CD14-positive monocyte (primary cell): ENCODE measurements around the gene SCD. TPM values are rescaled to one million over a fixed set of nuclear protein-coding genes. Genes with fewer than 3 reads are reported as not detected.

Source experiments
- DNase-seq, 3 donors: peaks; one replicate each; pipeline ENCODE4 v3.0.0-alpha.2; 2011 to 2022
- H2AFZ ChIP-seq: 2 replicates; pipeline ENCODE4 v1.6.0; 2012; ENCODE audit warnings: mild to moderate bottlenecking, low read depth, low read length, inconsistent platforms; ENCODE audit not compliant: insufficient read depth, poor library complexity, severe bottlenecking
- H3K27ac ChIP-seq, 2 donors: 1 replicate in 1 of 2; 2 replicates in 1 of 2; pipeline ENCODE4 v1.5.1; 2012 to 2013; ENCODE audit warnings: low read length in 2 of 2, control low read depth in 1 of 2, inconsistent platforms in 1 of 2, low read depth in 1 of 2, mild to moderate bottlenecking in 1 of 2
- H3K27me3 ChIP-seq, 2 donors: one replicate each; pipeline versions ENCODE4 v1.6.0 to v1.6.1; 2011 to 2013; ENCODE audit warnings: low read length in 2 of 2; ENCODE audit not compliant: control insufficient read depth in 2 of 2, insufficient read depth in 2 of 2
- H3K36me3 ChIP-seq, 2 donors: replicated peaks in 1 of 2; 1 replicate in 1 of 2; 2 replicates in 1 of 2; pipeline versions ENCODE4 v1.5.1 to v1.6.1; 2012 to 2013; ENCODE audit warnings: low read length in 2 of 2, control low read depth in 1 of 2, inconsistent platforms in 1 of 2, mild to moderate bottlenecking in 1 of 2; ENCODE audit not compliant: insufficient read depth in 2 of 2, control insufficient read depth in 1 of 2
- H3K4me1 ChIP-seq, 2 donors: 1 replicate in 1 of 2; 2 replicates in 1 of 2; pipeline versions ENCODE4 v1.5.1 to v1.6.1; 2012 to 2013; ENCODE audit warnings: low read length in 2 of 2, control low read depth in 1 of 2, inconsistent platforms in 1 of 2, mild to moderate bottlenecking in 1 of 2, moderate library complexity in 1 of 2; ENCODE audit not compliant: insufficient read depth in 2 of 2, control insufficient read depth in 1 of 2
- H3K4me2 ChIP-seq: replicated peaks from 2 replicates; pipeline ENCODE3; 2012; ENCODE audit warnings: low read length, moderate library complexity, mild to moderate bottlenecking; ENCODE audit not compliant: poor library complexity, severe bottlenecking; ENCODE audit errors: extremely low read depth
- H3K4me3 ChIP-seq, 3 experiments: fragments of 200-600 bp in 1 of 3; sonication (generic) in 1 of 3; replicated peaks in 1 of 3; 1 replicate in 2 of 3; 2 replicates in 1 of 3; pipeline ENCODE4 v1.5.1; 2011 to 2013; ENCODE audit warnings: low read length in 3 of 3, mild to moderate bottlenecking in 3 of 3, control low read depth in 2 of 3, low read depth in 2 of 3, inconsistent platforms in 1 of 3, moderate library complexity in 1 of 3
- H3K79me2 ChIP-seq: 2 replicates; pipeline ENCODE4 v1.6.0; 2012; ENCODE audit warnings: mild to moderate bottlenecking, control low read depth, inconsistent platforms, low read length, moderate library complexity; ENCODE audit not compliant: insufficient read depth
- H3K9ac ChIP-seq: 2 replicates; pipeline ENCODE4 v1.6.0; 2017; ENCODE audit warnings: low read length, mild to moderate bottlenecking; ENCODE audit not compliant: insufficient read depth, poor library complexity, severe bottlenecking
- H3K9me3 ChIP-seq, 2 donors: replicated peaks in 1 of 2; 1 replicate in 1 of 2; 2 replicates in 1 of 2; pipeline versions ENCODE4 v1.5.1 to v1.6.1; 2012 to 2013; ENCODE audit warnings: low read length in 2 of 2, control low read depth in 1 of 2; ENCODE audit not compliant: control insufficient read depth in 1 of 2, insufficient read depth in 1 of 2
- H4K20me1 ChIP-seq: 2 replicates; pipeline ENCODE4 v1.6.0; 2012; ENCODE audit warnings: mild to moderate bottlenecking, low read length, control low read depth, moderate library complexity; ENCODE audit not compliant: insufficient read depth
- H3K27ac Mint-ChIP-seq, 7 donors: one replicate each; pipeline ENCODE4 v1.8.0; 2020; ENCODE audit warnings: mild to moderate bottlenecking in 7 of 7, mixed read lengths in 7 of 7, moderate library complexity in 6 of 7, inconsistent platforms in 2 of 7
- H3K27me3 Mint-ChIP-seq, 3 donors: one replicate each; pipeline ENCODE4 v1.8.0; 2021 to 2022; ENCODE audit warnings: low read depth in 3 of 3, mild to moderate bottlenecking in 3 of 3, mixed read lengths in 3 of 3, moderate library complexity in 3 of 3, inconsistent platforms in 1 of 3
- H3K36me3 Mint-ChIP-seq, 2 donors: one replicate each; pipeline ENCODE4 v1.8.0; 2020; ENCODE audit warnings: mixed read lengths in 2 of 2, inconsistent platforms in 1 of 2, mild to moderate bottlenecking in 1 of 2
- H3K4me1 Mint-ChIP-seq: one replicate; pipeline ENCODE4 v1.8.0; 2020; ENCODE audit warnings: mild to moderate bottlenecking, mixed read lengths
- H3K4me3 Mint-ChIP-seq, 2 donors: one replicate each; pipeline ENCODE4 v1.8.0; 2020; ENCODE audit warnings: mild to moderate bottlenecking in 2 of 2, mixed read lengths in 2 of 2, moderate library complexity in 1 of 2
- H3K9me3 Mint-ChIP-seq, 7 donors: one replicate each; pipeline ENCODE4 v1.8.0; 2020 to 2022; ENCODE audit warnings: mixed read lengths in 7 of 7, mild to moderate bottlenecking in 6 of 7, moderate library complexity in 6 of 7, inconsistent platforms in 2 of 7
- CTCF ChIP-seq: fragments of 200-600 bp; IDR thresholded peaks from one replicate; pipeline ENCODE4 v1.8.0; 2022; ENCODE audit warnings: antibody characterized with exemption, mild to moderate bottlenecking
- WGBS: methylation state at CpG from one replicate; pipeline ENCODE4 v1.1.5; 2013; ENCODE audit warnings: missing lambda C conversion rate; ENCODE audit not compliant: insufficient coverage; 5-methylcytosine and 5-hydroxymethylcytosine counted together
- intact Hi-C, 2 donors: fragments of 100-400 bp; cut with micrococcal nuclease; formaldehyde crosslinking; loops; one replicate each; pipeline versions ENCODE4 v1.15.0 to v1.15.1; 2023
- polyA plus RNA-seq, 3 donors: library from polyadenylated mRNA; depleted of rRNA in 1 of 3; unstranded in 2 of 3; stranded (reverse) in 1 of 3; fragments of 300-500 nt in 2 of 3; fragments of >200 nt in 1 of 3; fragmentation: Illumina TruSeq in 2 of 3; gene quantifications; 1 replicate in 2 of 3; 2 replicates in 1 of 3; pipeline ENCODE4 v1.2.3, GENCODE V29; 2012 to 2021

The SCD gene
- polyA plus RNA-seq, 3 donors = 1.00 to 3.4 (median 1.0) TPM

- intact Hi-C loops = loop anchor here in 1 of 2 donors (10.0 kb wide), 1 partner anchor 131 kb away; no protein-coding TSS in a partner anchor
- 70% methylated on average over 2 of the region's 7 CpGs for WGBS
- no peak overlapping the region for H3K4me2 ChIP-seq
Measured at GRCh38 chr10:100303724-100304319, 43.2 kb upstream of the SCD start.

GRCh38 chr10:100304414-100304813 lies 42.6 kb upstream of the SCD start:
- Mint-ChIP-seq H3K4me3 (peak overlapping the region in 1 of 2 donors; percentile 27), H3K36me3 (no peaks in the 10 kb centered on the region), H3K9me3 (peaks cover 0 to 7% (median 6%) of the 10 kb centered on the region in 7 donors), H3K27ac (no peak overlapping the region), H3K27me3 (peaks cover 11 to 31% (median 18%) of the 10 kb centered on the region in 3 donors), H3K4me1 (no peaks in the 10 kb centered on the region)
- Histone ChIP-seq H3K27ac (no peak overlapping the region), H3K4me1 (no peaks in the 10 kb centered on the region), H4K20me1 (no peaks in the 10 kb centered on the region), H2AFZ (no peak overlapping the region), H3K79me2 (no peaks in the 10 kb centered on the region), H3K36me3 (no peaks in the 10 kb centered on the region), H3K27me3 (peaks cover 6 to 12% of the 10 kb centered on the region in 2 donors), H3K9ac (no peak overlapping the region), H3K4me3 (no peak overlapping the region), H3K9me3 (peaks cover 0 to 3% of the 10 kb centered on the region in 2 donors), H3K4me2 (no peak overlapping the region)
- intact Hi-C loops = loop anchor here in 1 of 2 donors (10.0 kb wide), 1 partner anchor 130 kb away; no protein-coding TSS in a partner anchor
- 78% methylated on average over 2 of the region's 3 CpGs for WGBS
- no peak for TF ChIP-seq CTCF
- DNase-seq = no peak

More at GRCh38 chr10:100303724-100304319, 43.2 kb upstream of the SCD start:
- peaks cover 0 to 3% of the 10 kb centered on the region in 2 donors for H3K9me3 ChIP-seq
- no peaks in the 10 kb centered on the region for H3K79me2 ChIP-seq
- H3K27ac Mint-ChIP-seq = no peak overlapping the region
- H3K4me1 ChIP-seq = no peaks in the 10 kb centered on the region
- H3K27me3 Mint-ChIP-seq = peaks cover 12 to 32% (median 18%) of the 10 kb centered on the region in 3 donors
- no peak overlapping the region for H3K9ac ChIP-seq
- TF ChIP-seq CTCF = peak; percentile 79
- no peak overlapping the region for H3K4me3 ChIP-seq
- peaks cover 0 to 7% (median 6%) of the 10 kb centered on the region in 7 donors for H3K9me3 Mint-ChIP-seq
- H2AFZ ChIP-seq = no peak overlapping the region
- H3K27me3 ChIP-seq = peaks cover 6 to 12% of the 10 kb centered on the region in 2 donors
- H3K4me3 Mint-ChIP-seq = peak overlapping the region in 1 of 2 donors; percentile 27
- no peak overlapping the region for H3K27ac ChIP-seq
- no peaks in the 10 kb centered on the region for H3K36me3 Mint-ChIP-seq
- H3K4me1 Mint-ChIP-seq = no peaks in the 10 kb centered on the region
- H3K36me3 ChIP-seq = no peaks in the 10 kb centered on the region
- peak in 2 of 3 donors; percentile 21 to 49 for DNase-seq
- no peaks in the 10 kb centered on the region for H4K20me1 ChIP-seq
